Liver (tissue), 9 donors: Measurements from ENCODE around the gene SERPINA9. TPM values are rescaled to one million over a fixed set of nuclear protein-coding genes. Genes with fewer than 3 reads are reported as not detected.

Source experiments
- DNase-seq: peaks from one replicate; pipeline ENCODE4 v3.0.0-alpha.2; 2017; ENCODE audit warnings: low spot score
- H3K27ac ChIP-seq, 2 donors: one replicate each; pipeline ENCODE4 v1.7.0; 2013; ENCODE audit warnings: inconsistent platforms in 2 of 2, low read length in 2 of 2, control low read depth in 1 of 2, low read depth in 1 of 2, mild to moderate bottlenecking in 1 of 2
- H3K27me3 ChIP-seq, 4 donors: one replicate each; pipeline versions ENCODE4 v1.6.1 to v1.7.0; 2013; ENCODE audit warnings: low read length in 3 of 4, inconsistent platforms in 1 of 4, mild to moderate bottlenecking in 1 of 4, moderate library complexity in 1 of 4; ENCODE audit not compliant: control insufficient read depth in 4 of 4, insufficient read depth in 4 of 4
- H3K36me3 ChIP-seq, 4 donors: one replicate each; pipeline versions ENCODE4 v1.6.1 to v1.7.0; 2013; ENCODE audit warnings: low read length in 3 of 4, mild to moderate bottlenecking in 3 of 4, low read depth in 1 of 4, moderate library complexity in 1 of 4; ENCODE audit not compliant: control insufficient read depth in 4 of 4, insufficient read depth in 3 of 4
- H3K4me1 ChIP-seq, 4 donors: one replicate each; pipeline versions ENCODE4 v1.6.1 to v1.7.0; 2013; ENCODE audit warnings: low read length in 3 of 4, mild to moderate bottlenecking in 3 of 4, moderate library complexity in 1 of 4; ENCODE audit not compliant: control insufficient read depth in 4 of 4, insufficient read depth in 4 of 4
- H3K4me3 ChIP-seq, 3 donors: one replicate each; pipeline versions ENCODE4 v1.6.1 to v1.7.0; 2013; ENCODE audit warnings: low read length in 3 of 3, control low read depth in 1 of 3, low read depth in 1 of 3, mild to moderate bottlenecking in 1 of 3
- H3K9ac ChIP-seq, 2 donors: one replicate each; pipeline ENCODE4 v1.7.0; 2013; ENCODE audit warnings: low read length in 2 of 2, mild to moderate bottlenecking in 2 of 2, moderate library complexity in 2 of 2, control low read depth in 1 of 2, low read depth in 1 of 2
- H3K9me3 ChIP-seq, 4 donors: one replicate each; pipeline versions ENCODE4 v1.6.1 to v1.7.0; 2013; ENCODE audit warnings: low read length in 3 of 4; ENCODE audit not compliant: control insufficient read depth in 4 of 4
- FOXA1 ChIP-seq: IDR thresholded peaks from 2 replicates; pipeline ENCODE4 v1.6.1; 2016; ENCODE audit warnings: antibody characterized with exemption
- FOXA2 ChIP-seq: IDR thresholded peaks from 2 replicates; pipeline ENCODE4 v1.6.1; 2016; ENCODE audit warnings: antibody characterized with exemption
- HNF4G ChIP-seq: IDR thresholded peaks from 2 replicates; pipeline ENCODE4 v1.6.1; 2016; ENCODE audit warnings: antibody characterized with exemption
- JUND ChIP-seq, 2 donors: IDR thresholded peaks; 2 replicates each; pipeline ENCODE4 v1.6.1; 2016; ENCODE audit warnings: antibody characterized with exemption in 2 of 2
- RAD21 ChIP-seq, 2 donors: IDR thresholded peaks; 2 replicates each; pipeline ENCODE4 v1.6.1; 2016; ENCODE audit warnings: antibody characterized with exemption in 2 of 2, mild to moderate bottlenecking in 2 of 2
- SP1 ChIP-seq: IDR thresholded peaks from 2 replicates; pipeline ENCODE4 v1.6.1; 2018; ENCODE audit warnings: antibody characterized with exemption, mild to moderate bottlenecking
- TAF1 ChIP-seq: conservative IDR thresholded peaks from 2 replicates; pipeline ENCODE4 v1.6.1; 2016; ENCODE audit warnings: antibody characterized with exemption, mild to moderate bottlenecking
- YY1 ChIP-seq: IDR thresholded peaks from 2 replicates; pipeline ENCODE4 v1.6.1; 2016; ENCODE audit warnings: antibody characterized with exemption, mild to moderate bottlenecking
- WGBS: extraction: QIAGEN DNeasy Blood & Tissue Kit; methylation state at CpG from one replicate; pipeline ENCODE4 v1.1.7; 2013; 5-methylcytosine and 5-hydroxymethylcytosine counted together
- polyA plus RNA-seq, 2 donors: library from polyadenylated mRNA; stranded (reverse) in 1 of 2; unstranded in 1 of 2; fragments of 200-250 nt in 1 of 2; fragments of >200 nt in 1 of 2; fragmentation: Nextera tagmentation in 1 of 2; extraction: Ambion mirVana in 1 of 2; gene quantifications; one replicate each; pipeline versions ENCODE4 v1.2.1 to v1.2.3, GENCODE V29; 2013 to 2015
- total RNA-seq, 2 donors: library from RNA; depleted of rRNA; stranded (reverse); fragments of >200 nt; gene quantifications; one replicate each; pipeline ENCODE4 v1.2.3, GENCODE V29; 2014
- TF ChIP-seq, protein P1 (sequence below): IDR thresholded peaks from 2 replicates; pipeline ENCODE4 v1.6.1; 2016; ENCODE audit warnings: antibody characterized with exemption
- TF ChIP-seq, protein P2 (sequence below): IDR thresholded peaks from 2 replicates; pipeline ENCODE4 v1.6.1; 2016; ENCODE audit warnings: antibody characterized with exemption
- TF ChIP-seq, protein P3 (sequence below): IDR thresholded peaks from 2 replicates; pipeline ENCODE4 v1.6.1; 2016; ENCODE audit warnings: antibody characterized with exemption, mild to moderate bottlenecking
- TF ChIP-seq, protein P4 (sequence below): IDR thresholded peaks from 2 replicates; pipeline ENCODE4 v1.6.1; 2016; ENCODE audit warnings: antibody characterized with exemption
- donor health status: healthy.
- donor health status: healthy.
- donor health status: healthy.
- donor health status: healthy.
- donor health status: healthy.

Gene SERPINA9
- total and polyA plus RNA-seq, 4 donors = not detected

DNA sequence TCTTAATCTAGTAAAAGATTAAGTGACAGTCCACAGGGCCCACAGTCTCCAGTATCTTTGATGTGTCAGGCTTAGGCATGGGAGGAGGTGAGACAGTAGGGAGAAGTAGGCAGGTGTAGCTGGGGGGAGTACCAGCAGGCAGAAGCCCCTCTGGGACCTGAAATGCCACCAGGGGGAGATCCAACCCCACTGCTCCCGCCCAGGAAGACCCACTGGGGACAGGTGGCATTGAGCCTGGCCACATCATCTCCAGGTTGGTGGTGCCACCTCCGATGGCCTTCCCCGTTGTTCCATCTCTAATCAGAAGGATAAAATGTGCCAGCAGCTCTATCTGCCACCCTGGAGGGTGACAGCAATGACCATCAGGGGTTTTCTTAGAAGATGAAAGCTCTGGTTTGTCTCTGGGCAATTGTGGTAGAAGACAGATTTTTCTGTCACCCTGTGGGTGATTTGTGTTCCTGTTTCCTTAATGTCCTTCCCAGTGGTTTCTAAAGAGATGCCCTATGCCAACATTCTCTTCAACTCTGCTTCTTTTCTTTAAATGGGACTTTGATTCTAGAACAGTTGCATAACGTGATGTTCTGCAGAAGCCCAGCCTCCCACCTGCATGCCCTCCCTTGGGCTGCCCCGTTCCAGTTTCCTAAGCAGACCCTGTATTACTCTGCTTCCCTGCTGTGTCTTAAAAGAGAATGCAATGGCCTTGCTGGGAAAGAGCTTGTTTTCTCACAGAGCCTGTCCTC lies 45.5 kb upstream of the SERPINA9 start:
- 53% methylated on average over 5 of the region's 5 CpGs for WGBS
- Histone ChIP-seq H3K4me1 (peaks cover 7 to 27% (median 21%) of the 10 kb centered on the region in 4 donors), H3K9me3 (no peaks in the 10 kb centered on the region), H3K27me3 (no peaks in the 10 kb centered on the region), H3K27ac (no peak overlapping the region), H3K4me3 (no peak overlapping the region), H3K9ac (no peak overlapping the region), H3K36me3 (no peaks in the 10 kb centered on the region)
- TF ChIP-seq HNF4G (no peak), RAD21 (IDR thresholded peaks at IDR 0.05) (no peak), TAF1 (no peak), FOXA2 (no peak), FOXA1 (no peak), YY1 (no peak), SP1 (no peak)
- TF ChIP-seq, protein P1, sequence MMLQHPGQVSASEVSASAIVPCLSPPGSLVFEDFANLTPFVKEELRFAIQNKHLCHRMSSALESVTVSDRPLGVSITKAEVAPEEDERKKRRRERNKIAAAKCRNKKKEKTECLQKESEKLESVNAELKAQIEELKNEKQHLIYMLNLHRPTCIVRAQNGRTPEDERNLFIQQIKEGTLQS = no peak
- TF ChIP-seq, protein P2, sequence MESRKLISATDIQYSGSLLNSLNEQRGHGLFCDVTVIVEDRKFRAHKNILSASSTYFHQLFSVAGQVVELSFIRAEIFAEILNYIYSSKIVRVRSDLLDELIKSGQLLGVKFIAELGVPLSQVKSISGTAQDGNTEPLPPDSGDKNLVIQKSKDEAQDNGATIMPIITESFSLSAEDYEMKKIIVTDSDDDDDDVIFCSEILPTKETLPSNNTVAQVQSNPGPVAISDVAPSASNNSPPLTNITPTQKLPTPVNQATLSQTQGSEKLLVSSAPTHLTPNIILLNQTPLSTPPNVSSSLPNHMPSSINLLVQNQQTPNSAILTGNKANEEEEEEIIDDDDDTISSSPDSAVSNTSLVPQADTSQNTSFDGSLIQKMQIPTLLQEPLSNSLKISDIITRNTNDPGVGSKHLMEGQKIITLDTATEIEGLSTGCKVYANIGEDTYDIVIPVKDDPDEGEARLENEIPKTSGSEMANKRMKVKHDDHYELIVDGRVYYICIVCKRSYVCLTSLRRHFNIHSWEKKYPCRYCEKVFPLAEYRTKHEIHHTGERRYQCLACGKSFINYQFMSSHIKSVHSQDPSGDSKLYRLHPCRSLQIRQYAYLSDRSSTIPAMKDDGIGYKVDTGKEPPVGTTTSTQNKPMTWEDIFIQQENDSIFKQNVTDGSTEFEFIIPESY = no peak
- TF ChIP-seq, protein P3, sequence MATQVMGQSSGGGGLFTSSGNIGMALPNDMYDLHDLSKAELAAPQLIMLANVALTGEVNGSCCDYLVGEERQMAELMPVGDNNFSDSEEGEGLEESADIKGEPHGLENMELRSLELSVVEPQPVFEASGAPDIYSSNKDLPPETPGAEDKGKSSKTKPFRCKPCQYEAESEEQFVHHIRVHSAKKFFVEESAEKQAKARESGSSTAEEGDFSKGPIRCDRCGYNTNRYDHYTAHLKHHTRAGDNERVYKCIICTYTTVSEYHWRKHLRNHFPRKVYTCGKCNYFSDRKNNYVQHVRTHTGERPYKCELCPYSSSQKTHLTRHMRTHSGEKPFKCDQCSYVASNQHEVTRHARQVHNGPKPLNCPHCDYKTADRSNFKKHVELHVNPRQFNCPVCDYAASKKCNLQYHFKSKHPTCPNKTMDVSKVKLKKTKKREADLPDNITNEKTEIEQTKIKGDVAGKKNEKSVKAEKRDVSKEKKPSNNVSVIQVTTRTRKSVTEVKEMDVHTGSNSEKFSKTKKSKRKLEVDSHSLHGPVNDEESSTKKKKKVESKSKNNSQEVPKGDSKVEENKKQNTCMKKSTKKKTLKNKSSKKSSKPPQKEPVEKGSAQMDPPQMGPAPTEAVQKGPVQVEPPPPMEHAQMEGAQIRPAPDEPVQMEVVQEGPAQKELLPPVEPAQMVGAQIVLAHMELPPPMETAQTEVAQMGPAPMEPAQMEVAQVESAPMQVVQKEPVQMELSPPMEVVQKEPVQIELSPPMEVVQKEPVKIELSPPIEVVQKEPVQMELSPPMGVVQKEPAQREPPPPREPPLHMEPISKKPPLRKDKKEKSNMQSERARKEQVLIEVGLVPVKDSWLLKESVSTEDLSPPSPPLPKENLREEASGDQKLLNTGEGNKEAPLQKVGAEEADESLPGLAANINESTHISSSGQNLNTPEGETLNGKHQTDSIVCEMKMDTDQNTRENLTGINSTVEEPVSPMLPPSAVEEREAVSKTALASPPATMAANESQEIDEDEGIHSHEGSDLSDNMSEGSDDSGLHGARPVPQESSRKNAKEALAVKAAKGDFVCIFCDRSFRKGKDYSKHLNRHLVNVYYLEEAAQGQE = no peak
- no peak for DNase-seq

DNA sequence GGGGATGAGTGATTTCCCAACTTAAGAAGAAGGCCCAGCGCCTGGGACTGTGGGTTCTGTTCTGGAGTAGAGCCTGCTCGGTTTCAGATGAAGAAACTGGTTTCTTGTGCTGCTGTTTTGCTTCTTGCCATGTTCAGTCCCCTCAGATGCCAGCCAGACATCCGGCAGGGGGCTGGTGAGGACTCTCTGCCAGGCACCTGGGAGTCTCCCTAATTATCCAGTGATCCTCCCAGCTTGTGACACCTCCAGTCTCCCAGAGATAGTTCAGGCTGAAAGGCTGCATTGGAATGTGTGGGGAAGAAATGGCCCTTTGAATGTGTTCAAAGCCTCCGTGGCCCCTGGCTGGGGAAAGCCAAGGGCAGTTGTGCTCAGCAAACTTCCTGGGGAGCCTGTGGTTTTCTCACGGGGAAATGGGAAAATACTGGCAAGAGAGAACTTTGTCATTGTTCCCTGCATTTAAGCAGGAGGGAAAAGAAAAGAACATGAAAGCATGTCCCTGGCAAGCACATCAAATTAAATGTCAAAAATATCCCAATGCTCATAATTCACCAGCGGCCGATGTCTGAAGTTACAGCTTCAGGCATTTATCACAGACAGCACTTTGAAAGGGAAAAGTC lies 41.8 kb upstream of the SERPINA9 start:
- DNase-seq = no peak
- WGBS = 79% methylated on average over 7 of the region's 7 CpGs

More for the DNA sequence above, 41.8 kb upstream of the SERPINA9 start:
- peaks cover 7 to 23% (median 19%) of the 10 kb centered on the region in 4 donors for H3K4me1 ChIP-seq
- H3K4me3 ChIP-seq = no peak overlapping the region
- no peak overlapping the region for H3K27ac ChIP-seq
- H3K9me3 ChIP-seq = no peaks in the 10 kb centered on the region
- TF ChIP-seq, protein P1 = no peak
- no peak for TF ChIP-seq FOXA1
- TF ChIP-seq JUND (IDR thresholded peaks at IDR 0.05) = no peak
- TF ChIP-seq, protein P4, sequence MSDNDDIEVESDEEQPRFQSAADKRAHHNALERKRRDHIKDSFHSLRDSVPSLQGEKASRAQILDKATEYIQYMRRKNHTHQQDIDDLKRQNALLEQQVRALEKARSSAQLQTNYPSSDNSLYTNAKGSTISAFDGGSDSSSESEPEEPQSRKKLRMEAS = no peak
- no peaks in the 10 kb centered on the region for H3K36me3 ChIP-seq
- H3K9ac ChIP-seq = no peak overlapping the region
- H3K27me3 ChIP-seq = no peaks in the 10 kb centered on the region
